H9 (cell line): ENCODE data around the gene RNF113B. TPM values are rescaled to one million over a fixed set of nuclear protein-coding genes. Genes with fewer than 3 reads are reported as not detected.
A peak's percentile ranks its signal among the peaks of the same experiment; 100 is the strongest.

Experiments
- DNase-seq: peaks from one replicate; pipeline ENCODE4 v3.0.0-alpha.2; 2017
- H2AFZ ChIP-seq: one replicate; pipeline ENCODE4 v1.6.1; 2013; ENCODE audit warnings: mild to moderate bottlenecking, low read length, control low read depth, moderate library complexity
- H2AK5ac ChIP-seq: 2 replicates; pipeline ENCODE4 v1.6.1; 2013; ENCODE audit warnings: low read length, control low read depth, mixed read lengths; ENCODE audit not compliant: insufficient read length
- H2BK120ac ChIP-seq: one replicate; pipeline ENCODE4 v1.6.1; 2013; ENCODE audit warnings: low read depth, mild to moderate bottlenecking, low read length, control low read depth, inconsistent platforms; ENCODE audit not compliant: poor library complexity, severe bottlenecking
- H2BK12ac ChIP-seq: 2 replicates; pipeline ENCODE4 v1.6.1; 2013; ENCODE audit warnings: low read length, control low read depth, mixed read lengths, low read depth; ENCODE audit not compliant: insufficient read length
- H2BK15ac ChIP-seq: 2 replicates; pipeline ENCODE4 v1.6.1; 2013; ENCODE audit warnings: low read depth, low read length, control low read depth
- H2BK20ac ChIP-seq: one replicate; pipeline ENCODE4 v1.6.1; 2013; ENCODE audit warnings: low read depth, mild to moderate bottlenecking, low read length, control low read depth, inconsistent platforms; ENCODE audit not compliant: poor library complexity, severe bottlenecking
- H2BK5ac ChIP-seq: 2 replicates; pipeline ENCODE4 v1.6.1; 2013; ENCODE audit warnings: low read length, control low read depth, mixed read lengths; ENCODE audit not compliant: insufficient read length
- H3K14ac ChIP-seq: 2 replicates; pipeline ENCODE4 v1.6.1; 2013; ENCODE audit warnings: low read length, control low read depth; ENCODE audit not compliant: insufficient read depth
- H3K18ac ChIP-seq: 2 replicates; pipeline ENCODE4 v1.6.1; 2013; ENCODE audit warnings: low read depth, mild to moderate bottlenecking, mixed read lengths, low read length, control low read depth; ENCODE audit not compliant: insufficient read length
- H3K23ac ChIP-seq: 2 replicates; pipeline ENCODE4 v1.6.1; 2013; ENCODE audit warnings: low read length, control low read depth, mixed read lengths, low read depth; ENCODE audit not compliant: insufficient read length
- H3K23me2 ChIP-seq: 2 replicates; pipeline ENCODE4 v1.6.1; 2013; ENCODE audit warnings: low read depth, mild to moderate bottlenecking, mixed read lengths, low read length, control low read depth; ENCODE audit not compliant: insufficient read length, poor library complexity, severe bottlenecking
- H3K27ac ChIP-seq: 2 replicates; pipeline ENCODE4 v1.5.1; 2013; ENCODE audit warnings: low read length, control low read depth, mixed read lengths, low read depth; ENCODE audit not compliant: insufficient read length
- H3K27me3 ChIP-seq: 2 replicates; pipeline ENCODE4 v1.6.1; 2013; ENCODE audit warnings: low read length, control low read depth, inconsistent platforms; ENCODE audit not compliant: insufficient read depth
- H3K4ac ChIP-seq: 2 replicates; pipeline ENCODE4 v1.6.1; 2013; ENCODE audit warnings: low read depth, mild to moderate bottlenecking, control low read depth, inconsistent platforms, low read length, moderate library complexity
- H3K4me1 ChIP-seq: 2 replicates; pipeline ENCODE4 v1.6.1; 2013; ENCODE audit warnings: low read length, control low read depth, inconsistent platforms; ENCODE audit not compliant: insufficient read depth
- H3K4me2 ChIP-seq: 2 replicates; pipeline ENCODE4 v1.6.1; 2013; ENCODE audit warnings: low read length, control low read depth, mixed read lengths; ENCODE audit not compliant: insufficient read length, insufficient read depth
- H3K56ac ChIP-seq: 2 replicates; pipeline ENCODE4 v1.6.1; 2013; ENCODE audit warnings: low read depth, mild to moderate bottlenecking, mixed read lengths, low read length, control low read depth; ENCODE audit not compliant: insufficient read length
- H3K79me1 ChIP-seq: 2 replicates; pipeline ENCODE4 v1.6.1; 2013; ENCODE audit warnings: low read depth, mild to moderate bottlenecking, moderate library complexity, low read length, control low read depth, inconsistent platforms; ENCODE audit not compliant: insufficient read depth, poor library complexity, severe bottlenecking
- H3K79me2 ChIP-seq: 2 replicates; pipeline ENCODE4 v1.6.1; 2013; ENCODE audit warnings: low read length, control low read depth, inconsistent platforms; ENCODE audit not compliant: insufficient read depth
- H3K9ac ChIP-seq: 2 replicates; pipeline ENCODE4 v1.6.1; 2013; ENCODE audit warnings: low read length, control low read depth, mixed read lengths; ENCODE audit not compliant: insufficient read length; ENCODE audit errors: extremely low read depth
- H3K9me3 ChIP-seq: one replicate; pipeline ENCODE4 v1.6.1; 2013; ENCODE audit warnings: low read depth, low read length, inconsistent platforms; ENCODE audit not compliant: control insufficient read depth
- H3T11ph ChIP-seq: one replicate; pipeline ENCODE4 v1.6.1; 2013; ENCODE audit warnings: mild to moderate bottlenecking, low read length, control low read depth, inconsistent platforms
- H4K20me1 ChIP-seq: one replicate; pipeline ENCODE4 v1.6.1; 2013; ENCODE audit not compliant: control insufficient read depth, insufficient read length, insufficient read depth
- H4K5ac ChIP-seq: 2 replicates; pipeline ENCODE4 v1.6.1; 2013; ENCODE audit warnings: low read depth, mild to moderate bottlenecking, mixed read lengths, low read length, control low read depth; ENCODE audit not compliant: insufficient read length
- H4K8ac ChIP-seq: replicated peaks from 2 replicates; pipeline ENCODE4 v1.6.1; 2013; ENCODE audit warnings: low read length, control low read depth, mixed read lengths, low read depth; ENCODE audit not compliant: insufficient read length
- H4K91ac ChIP-seq: 2 replicates; pipeline ENCODE4 v1.6.1; 2013; ENCODE audit warnings: low read depth, mild to moderate bottlenecking, moderate library complexity, mixed read lengths, low read length, control low read depth; ENCODE audit not compliant: insufficient read length
- H3K27ac Mint-ChIP-seq, 3 experiments: 2 replicates in 2 of 3; 3 replicates in 1 of 3; pipeline ENCODE4 v1.8.0; 2020 to 2021; ENCODE audit warnings: mixed read lengths in 3 of 3, mild to moderate bottlenecking in 1 of 3, moderate library complexity in 1 of 3
- H3K27me3 Mint-ChIP-seq: 2 replicates; pipeline ENCODE4 v1.8.0; 2021; ENCODE audit warnings: low read depth, mild to moderate bottlenecking, moderate library complexity, mixed read lengths
- H3K36me3 Mint-ChIP-seq, 3 experiments: 2 replicates in 2 of 3; 3 replicates in 1 of 3; pipeline ENCODE4 v1.8.0; 2020 to 2021; ENCODE audit warnings: low read depth in 3 of 3, mixed read lengths in 3 of 3; ENCODE audit not compliant: insufficient read depth in 1 of 3
- H3K4me1 Mint-ChIP-seq, 2 experiments: 2 replicates each; pipeline ENCODE4 v1.8.0; 2020; ENCODE audit warnings: mixed read lengths in 2 of 2
- H3K4me3 Mint-ChIP-seq, 2 experiments: 2 replicates in 1 of 2; 3 replicates in 1 of 2; pipeline ENCODE4 v1.8.0; 2020 to 2021; ENCODE audit warnings: mild to moderate bottlenecking in 2 of 2, mixed read lengths in 2 of 2, moderate library complexity in 1 of 2
- H3K9me3 Mint-ChIP-seq, 2 experiments: 2 replicates in 1 of 2; 3 replicates in 1 of 2; pipeline ENCODE4 v1.8.0; 2020; ENCODE audit warnings: mild to moderate bottlenecking in 2 of 2, mixed read lengths in 2 of 2, moderate library complexity in 1 of 2
- CTCF ChIP-seq: fragments of 200-600 bp; sonication (generic); conservative IDR thresholded peaks from 3 replicates; pipeline ENCODE4 v1.8.0; 2021; ENCODE audit warnings: antibody characterized with exemption, mild to moderate bottlenecking
- WGBS: extraction: QIAGEN DNeasy Blood & Tissue Kit; methylation state at CpG from one replicate; pipeline ENCODE4 v1.1.7; 2013; ENCODE audit warnings: missing lambda C conversion rate, low lambda C conversion rate, mixed read lengths; ENCODE audit not compliant: insufficient read length; ENCODE audit errors: extremely low coverage; 5-methylcytosine and 5-hydroxymethylcytosine counted together
- total RNA-seq: library from RNA; stranded (reverse); gene quantifications from 2 replicates; pipeline ENCODE4 v1.2.1, GENCODE V29; 2021

The RNF113B gene
- total RNA-seq, 1 experiment from 2014 or later: not detected

GRCh38 chr13:98224557-98224956 lies 47.5 kb upstream of the RNF113B start:
- H3K27ac Mint-ChIP-seq: peak overlapping the region in 2 of 3 experiments; percentile 2 to 15; a peak in 2 of 7 replicates
- H2BK12ac ChIP-seq: no peak overlapping the region
- H3K27me3 ChIP-seq: no peaks in the 10 kb centered on the region
- H2AFZ ChIP-seq: no peak overlapping the region
- no peaks in the 10 kb centered on the region; the same call in 1 of the 2 replicates for H3K79me2 ChIP-seq
- no peak overlapping the region for H3K4me3 Mint-ChIP-seq
- H3K9me3 ChIP-seq: no peaks in the 10 kb centered on the region
- H3K4me2 ChIP-seq: no peak overlapping the region
- H3K4ac ChIP-seq: no peak overlapping the region
- no peaks in the 10 kb centered on the region for H3K4me1 ChIP-seq
- no peaks in the 10 kb centered on the region for H3K23me2 ChIP-seq
- no CpG with 5 or more reads among the region's 5 CpGs for WGBS
- no peak overlapping the region for H3K9ac ChIP-seq
- H3K9me3 Mint-ChIP-seq: peaks cover 0 to 12% of the 10 kb centered on the region in 2 experiments; a peak in 3 of 5 replicates
- no peak overlapping the region for H3K18ac ChIP-seq
- no peak overlapping the region for H3T11ph ChIP-seq
- no peak overlapping the region for H2BK5ac ChIP-seq
- no peak overlapping the region for H2AK5ac ChIP-seq
- H2BK15ac ChIP-seq: no peak overlapping the region
- no peak overlapping the region for H4K5ac ChIP-seq
- no peak overlapping the region for H2BK120ac ChIP-seq
- peaks cover 2% of the 10 kb centered on the region for H3K79me1 ChIP-seq
- H4K91ac ChIP-seq: no peak overlapping the region
- no peaks in the 10 kb centered on the region for H4K20me1 ChIP-seq
- H4K8ac ChIP-seq: no peak overlapping the region
- no peak overlapping the region for H3K56ac ChIP-seq
- DNase-seq: no peak
- no peak overlapping the region for H3K14ac ChIP-seq
- peaks cover 21 to 30% (median 26%) of the 10 kb centered on the region in 3 experiments; a peak in 6 of 7 replicates for H3K36me3 Mint-ChIP-seq
- TF ChIP-seq CTCF: no peak; the same call in 2 of the 3 replicates
- no peak overlapping the region for H3K27ac ChIP-seq
- no peaks in the 10 kb centered on the region for H3K27me3 Mint-ChIP-seq
- H3K23ac ChIP-seq: no peak overlapping the region
- no peak overlapping the region for H2BK20ac ChIP-seq
- H3K4me1 Mint-ChIP-seq: peaks cover 5 to 10% of the 10 kb centered on the region in 2 experiments
